Measurements from ENCODE around the gene NEDD8.

The NEDD8 gene

DNA sequence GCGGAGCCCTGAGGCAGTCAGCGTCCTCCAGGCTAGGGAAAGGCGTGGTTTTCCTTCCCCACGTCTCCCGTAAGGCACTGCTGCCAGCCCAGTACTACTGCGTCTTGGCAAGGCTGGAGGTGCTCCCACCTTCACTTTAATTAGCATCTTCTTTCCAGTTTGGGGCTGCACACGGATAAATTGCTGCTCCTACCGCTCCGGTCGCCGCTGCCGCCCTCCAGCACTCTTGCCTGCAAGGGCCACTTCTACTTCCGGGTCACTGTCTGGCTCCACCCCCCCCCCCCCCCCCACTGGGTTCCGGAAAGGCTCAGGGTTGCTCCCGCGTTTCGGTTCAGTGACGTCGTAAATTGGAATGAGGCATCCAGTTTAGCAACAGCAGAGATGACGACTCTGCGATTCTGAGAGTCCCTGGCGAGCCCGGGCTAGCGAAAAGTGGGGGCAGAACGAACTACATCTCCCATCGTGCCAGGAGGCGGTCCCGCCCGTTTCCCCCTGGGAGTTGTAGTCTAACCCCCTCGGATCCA, at the start of gene NEDD8:
TSS of gene NEDD8 (minus strand) at position 247 of the 524 bp plus-strand sequence. CDS start at position 147, 100 bp downstream.
- Histone ChIP-seq H3K27me3 (ENCODE audit: control insufficient read depth in 1 of 2, insufficient read depth in 2 of 2, low read length in 2 of 2) (no peaks in the 10 kb centered on the region), H3K4me1 (ENCODE audit: insufficient read depth, low read length) (peaks cover 21% of the 10 kb centered on the region), H3K9me3 (ENCODE audit: low read length) (no peaks in the 10 kb centered on the region), H3K36me3 (ENCODE audit: insufficient read depth, low read length) (peaks cover 30% of the 10 kb centered on the region), H3K4me3 (ENCODE audit: low read depth in 1 of 2, low read length in 2 of 2) (peak within 1 kb of the TSS; percentile 63 to 81), H3K27ac (ENCODE audit: low read depth, low read length) (peak within 1 kb of the TSS; percentile 87), H3K9ac (ENCODE audit: low read length) (peak within 1 kb of the TSS; percentile 57)

DNA sequence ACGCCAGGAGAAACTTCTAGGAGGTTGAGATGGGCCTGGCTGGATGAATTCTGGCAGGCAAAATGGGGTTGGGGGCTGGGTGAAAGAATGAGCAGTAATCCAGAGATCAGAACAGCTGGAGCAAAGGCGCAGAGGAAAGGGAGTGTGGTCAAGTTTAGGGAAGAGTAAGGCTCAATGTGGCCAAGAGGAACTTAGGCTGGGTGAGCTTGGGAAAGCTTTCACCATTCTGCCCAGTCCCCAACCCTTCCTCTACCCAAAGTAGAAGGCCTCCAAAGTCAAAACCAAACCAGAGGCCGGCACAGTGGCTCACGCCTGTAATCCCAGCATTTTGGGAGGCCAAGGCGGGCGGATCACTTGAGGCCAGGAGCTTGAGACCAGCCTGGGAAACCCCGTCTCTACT, 49.5 kb upstream of the NEDD8 start:
- H3K27ac ChIP-seq (ENCODE audit: low read depth, low read length): no peak overlapping the region

DNA sequence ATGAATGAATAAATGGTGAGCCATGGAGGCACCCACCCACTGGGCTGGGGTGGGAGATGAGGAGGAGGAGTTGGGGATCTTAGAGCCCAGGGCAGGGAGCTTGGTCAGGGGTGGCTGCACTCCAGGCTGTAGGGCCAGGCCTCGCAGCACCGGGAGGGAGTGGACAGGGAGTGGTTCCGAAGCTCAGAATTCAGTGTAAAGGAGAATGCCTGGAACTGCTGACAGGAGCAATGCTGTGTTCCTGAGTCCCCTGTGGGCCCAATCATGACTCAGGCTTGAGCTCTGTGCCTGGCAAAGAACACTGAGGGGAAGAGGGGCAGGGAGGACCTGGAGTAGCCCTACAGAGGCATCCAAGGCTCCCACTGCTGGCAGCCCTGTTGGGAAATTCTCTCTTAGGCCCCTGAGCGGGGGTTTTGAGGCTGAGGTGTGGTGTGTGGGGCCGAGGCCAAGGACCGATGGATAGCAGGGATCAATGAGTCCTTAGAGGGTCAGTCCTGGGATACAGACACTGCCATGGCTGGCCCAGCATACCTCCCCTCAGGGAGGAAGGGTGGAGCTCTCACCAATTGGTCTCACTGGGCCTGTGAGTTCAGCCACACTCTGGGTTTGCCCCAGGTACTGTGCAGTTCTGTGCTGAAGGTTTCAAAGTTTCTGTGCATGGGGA, 48.8 kb upstream of the NEDD8 start:
- Histone ChIP-seq H3K9ac (ENCODE audit: low read length) (no peak overlapping the region), H3K4me1 (ENCODE audit: insufficient read depth, low read length) (no peaks in the 10 kb centered on the region), H3K27ac (ENCODE audit: low read depth, low read length) (no peak overlapping the region), H3K27me3 (ENCODE audit: control insufficient read depth in 1 of 2, insufficient read depth in 2 of 2, low read length in 2 of 2) (no peaks in the 10 kb centered on the region), H3K9me3 (ENCODE audit: low read length) (no peaks in the 10 kb centered on the region), H3K36me3 (ENCODE audit: insufficient read depth, low read length) (no peaks in the 10 kb centered on the region), H3K4me3 (ENCODE audit: low read depth in 1 of 2, low read length in 2 of 2) (no peak overlapping the region)

More for the DNA sequence above, 49.5 kb upstream of the NEDD8 start:
- Histone ChIP-seq H3K9ac (ENCODE audit: low read length) (no peak overlapping the region), H3K36me3 (ENCODE audit: insufficient read depth, low read length) (no peaks in the 10 kb centered on the region), H3K9me3 (ENCODE audit: low read length) (no peaks in the 10 kb centered on the region), H3K27me3 (ENCODE audit: control insufficient read depth in 1 of 2, insufficient read depth in 2 of 2, low read length in 2 of 2) (no peaks in the 10 kb centered on the region), H3K4me3 (ENCODE audit: low read depth in 1 of 2, low read length in 2 of 2) (no peak overlapping the region), H3K4me1 (ENCODE audit: insufficient read depth, low read length) (no peaks in the 10 kb centered on the region)

DNA sequence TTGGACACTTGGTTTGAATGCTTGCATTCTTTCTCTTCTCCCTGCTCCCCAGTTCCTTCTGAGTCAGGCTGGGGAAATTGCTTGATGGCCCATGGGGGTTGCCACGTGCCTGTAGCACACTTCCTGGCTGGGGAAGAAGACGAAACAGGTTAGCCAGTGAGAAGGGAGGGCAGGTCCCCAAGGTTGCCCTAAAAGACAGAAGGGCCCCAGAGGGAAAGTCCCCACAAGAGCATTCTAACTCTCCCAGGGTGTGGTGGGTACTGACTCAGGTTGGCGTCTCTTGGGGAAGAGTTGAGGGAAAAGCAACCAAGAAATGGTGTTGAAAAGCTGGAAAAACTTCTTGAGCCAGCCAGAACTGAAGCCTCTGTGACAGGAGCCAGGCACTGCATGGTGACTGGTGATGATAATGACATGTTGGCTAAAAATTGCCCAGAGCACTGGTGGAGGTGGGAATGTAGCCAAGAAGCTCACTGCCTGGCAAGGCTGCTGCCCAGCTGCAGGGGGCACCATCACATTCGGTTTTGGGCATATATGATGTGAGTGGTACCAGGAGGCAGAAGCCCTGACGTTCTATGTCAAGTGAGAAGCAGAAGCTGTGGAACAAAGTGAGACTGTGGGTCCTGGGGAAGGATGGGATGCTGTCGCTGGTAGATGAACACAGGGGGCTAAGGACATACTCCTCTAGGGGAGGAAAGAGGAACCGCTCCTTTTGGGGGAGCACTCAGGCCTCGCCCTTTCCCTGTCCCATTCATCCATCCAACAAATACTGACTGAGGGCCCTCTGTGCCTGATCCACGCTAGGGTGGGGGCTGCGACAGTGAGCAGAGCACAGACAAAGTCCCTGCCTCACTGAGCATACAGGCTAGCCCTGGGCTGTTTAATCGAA, 47.4 kb upstream of the NEDD8 start:
- Histone ChIP-seq H3K27me3 (ENCODE audit: control insufficient read depth in 1 of 2, insufficient read depth in 2 of 2, low read length in 2 of 2) (no peaks in the 10 kb centered on the region), H3K36me3 (ENCODE audit: insufficient read depth, low read length) (no peaks in the 10 kb centered on the region), H3K4me3 (ENCODE audit: low read depth in 1 of 2, low read length in 2 of 2) (no peak overlapping the region), H3K4me1 (ENCODE audit: insufficient read depth, low read length) (no peaks in the 10 kb centered on the region), H3K27ac (ENCODE audit: low read depth, low read length) (no peak overlapping the region), H3K9me3 (ENCODE audit: low read length) (no peaks in the 10 kb centered on the region), H3K9ac (ENCODE audit: low read length) (no peak overlapping the region)

DNA sequence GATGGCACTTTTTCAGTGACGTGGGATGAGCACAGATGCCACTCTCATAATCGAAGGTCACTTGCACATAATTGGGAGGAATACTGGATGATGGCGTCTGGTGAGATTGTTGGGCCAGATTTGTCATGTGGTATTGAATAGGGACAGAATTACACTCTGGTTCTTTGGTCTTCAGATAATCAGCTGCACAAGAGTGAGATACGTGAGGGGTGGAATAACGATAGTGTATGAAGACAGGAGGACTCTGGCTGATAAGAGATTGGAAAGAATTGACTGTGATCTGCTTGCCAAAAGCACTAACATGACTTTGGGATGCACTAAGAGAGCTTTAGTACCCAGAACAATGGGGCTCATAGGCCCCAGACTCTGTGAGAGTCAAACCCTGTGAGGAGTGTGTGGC, 46.3 kb upstream of the NEDD8 start:
- Histone ChIP-seq H3K4me1 (ENCODE audit: insufficient read depth, low read length) (no peaks in the 10 kb centered on the region), H3K9ac (ENCODE audit: low read length) (no peak overlapping the region), H3K27ac (ENCODE audit: low read depth, low read length) (no peak overlapping the region)

DNA sequence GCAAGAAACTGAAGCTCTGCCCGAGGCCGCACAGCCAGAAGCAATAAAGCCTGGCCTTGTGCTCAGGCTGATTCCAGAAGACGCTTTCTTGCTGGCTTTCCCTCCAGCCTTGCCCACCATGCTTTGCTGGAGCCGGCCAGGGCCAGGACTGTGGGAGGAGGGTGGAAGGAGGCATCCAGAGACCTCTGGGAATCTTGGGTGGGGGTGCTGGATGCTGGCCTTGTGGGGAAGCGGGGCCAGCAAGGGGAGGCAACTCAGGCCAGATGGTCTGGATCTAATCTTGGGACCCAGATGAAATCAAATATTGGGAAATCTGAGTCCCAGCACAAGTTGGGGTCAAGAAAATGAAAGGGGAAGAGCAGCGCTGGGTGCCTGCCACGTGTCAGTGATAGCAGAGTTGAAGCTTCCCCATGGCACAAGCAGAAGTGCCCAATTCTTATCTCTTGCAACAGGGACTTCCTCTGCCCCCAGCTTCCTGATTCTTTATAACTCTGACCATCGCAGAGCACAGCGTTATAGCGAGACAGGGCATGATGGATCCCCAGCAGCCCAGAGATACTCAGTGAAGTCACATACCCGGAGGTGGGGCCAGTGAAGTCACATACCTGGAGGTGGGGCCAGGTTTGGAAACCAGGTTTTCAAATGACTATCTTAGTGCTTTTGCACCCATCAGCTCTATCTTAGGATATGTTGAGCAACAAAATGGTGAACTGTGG, 45.6 kb upstream of the NEDD8 start:
- H3K36me3 ChIP-seq (ENCODE audit: insufficient read depth, low read length): no peaks in the 10 kb centered on the region
- H3K4me3 ChIP-seq (ENCODE audit: low read depth in 1 of 2, low read length in 2 of 2): no peak overlapping the region
- no peaks in the 10 kb centered on the region for H3K27me3 ChIP-seq (ENCODE audit: control insufficient read depth in 1 of 2, insufficient read depth in 2 of 2, low read length in 2 of 2)
- no peaks in the 10 kb centered on the region for H3K4me1 ChIP-seq (ENCODE audit: insufficient read depth, low read length)
- no peak overlapping the region for H3K9ac ChIP-seq (ENCODE audit: low read length)
- H3K27ac ChIP-seq (ENCODE audit: low read depth, low read length): no peak overlapping the region
- H3K9me3 ChIP-seq (ENCODE audit: low read length): no peaks in the 10 kb centered on the region

More for the DNA sequence above, 46.3 kb upstream of the NEDD8 start:
- H3K4me3 ChIP-seq (ENCODE audit: low read depth in 1 of 2, low read length in 2 of 2): no peak overlapping the region
- H3K36me3 ChIP-seq (ENCODE audit: insufficient read depth, low read length): no peaks in the 10 kb centered on the region
- H3K27me3 ChIP-seq (ENCODE audit: control insufficient read depth in 1 of 2, insufficient read depth in 2 of 2, low read length in 2 of 2): no peaks in the 10 kb centered on the region
- H3K9me3 ChIP-seq (ENCODE audit: low read length): no peaks in the 10 kb centered on the region

DNA sequence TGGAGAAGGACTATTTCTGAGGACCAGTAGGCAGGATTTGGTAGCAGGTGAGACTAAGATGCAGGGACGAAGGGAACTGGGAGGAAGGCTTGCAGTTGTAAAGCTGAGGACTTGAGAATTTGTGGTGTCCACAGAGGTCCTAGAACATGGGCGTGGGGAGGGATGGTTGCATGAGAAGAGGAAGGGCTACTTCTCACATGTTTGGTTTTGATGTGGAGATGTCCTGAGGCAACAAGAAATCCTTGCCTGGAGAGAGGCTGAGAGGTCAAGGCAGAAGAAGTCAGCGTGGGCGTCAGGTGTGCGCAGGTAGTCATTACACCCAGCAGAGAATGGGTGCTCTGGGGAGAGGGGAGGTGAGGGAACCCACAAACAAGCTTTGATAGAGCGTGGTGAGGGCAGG, 44.9 kb upstream of the NEDD8 start:
- Histone ChIP-seq H3K27ac (ENCODE audit: low read depth, low read length) (no peak overlapping the region), H3K4me1 (ENCODE audit: insufficient read depth, low read length) (peaks cover under 1% of the 10 kb centered on the region)

DNA sequence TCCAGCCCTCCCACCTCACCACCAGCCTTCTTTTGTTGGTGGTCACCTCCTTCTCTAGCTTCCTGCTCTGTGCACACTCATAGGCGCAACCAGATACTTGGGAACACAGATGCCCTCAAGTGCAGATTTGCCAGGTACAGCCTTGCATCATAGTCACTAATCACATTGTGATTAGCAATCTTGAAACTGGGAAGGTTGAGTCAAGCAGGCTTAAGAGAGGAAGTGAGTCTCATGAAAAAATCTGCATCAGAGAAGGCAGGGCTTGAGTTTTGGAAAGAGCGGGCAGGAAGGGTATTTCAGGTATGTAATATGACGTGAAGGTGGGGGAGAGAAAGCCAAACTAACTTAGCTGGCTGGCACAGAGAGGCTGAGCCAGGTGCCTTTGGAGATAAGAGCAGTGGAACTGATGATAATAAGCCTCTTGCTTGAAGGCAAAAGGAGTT, 42.0 kb upstream of the NEDD8 start:
- no peaks in the 10 kb centered on the region for H3K9me3 ChIP-seq (ENCODE audit: low read length)
- no peak overlapping the region for H3K27ac ChIP-seq (ENCODE audit: low read depth, low read length)
- no peak overlapping the region for H3K9ac ChIP-seq (ENCODE audit: low read length)
- no peak overlapping the region for H3K4me3 ChIP-seq (ENCODE audit: low read depth in 1 of 2, low read length in 2 of 2)
- peaks cover 9% of the 10 kb centered on the region for H3K4me1 ChIP-seq (ENCODE audit: insufficient read depth, low read length)
- no peaks in the 10 kb centered on the region for H3K27me3 ChIP-seq (ENCODE audit: control insufficient read depth in 1 of 2, insufficient read depth in 2 of 2, low read length in 2 of 2)
- H3K36me3 ChIP-seq (ENCODE audit: insufficient read depth, low read length): peaks cover 3% of the 10 kb centered on the region

More for the DNA sequence above, 44.9 kb upstream of the NEDD8 start:
- H3K4me3 ChIP-seq (ENCODE audit: low read depth in 1 of 2, low read length in 2 of 2): no peak overlapping the region
- H3K36me3 ChIP-seq (ENCODE audit: insufficient read depth, low read length): no peaks in the 10 kb centered on the region
- H3K9me3 ChIP-seq (ENCODE audit: low read length): no peaks in the 10 kb centered on the region
- H3K9ac ChIP-seq (ENCODE audit: low read length): no peak overlapping the region
- H3K27me3 ChIP-seq (ENCODE audit: control insufficient read depth in 1 of 2, insufficient read depth in 2 of 2, low read length in 2 of 2): no peaks in the 10 kb centered on the region

DNA sequence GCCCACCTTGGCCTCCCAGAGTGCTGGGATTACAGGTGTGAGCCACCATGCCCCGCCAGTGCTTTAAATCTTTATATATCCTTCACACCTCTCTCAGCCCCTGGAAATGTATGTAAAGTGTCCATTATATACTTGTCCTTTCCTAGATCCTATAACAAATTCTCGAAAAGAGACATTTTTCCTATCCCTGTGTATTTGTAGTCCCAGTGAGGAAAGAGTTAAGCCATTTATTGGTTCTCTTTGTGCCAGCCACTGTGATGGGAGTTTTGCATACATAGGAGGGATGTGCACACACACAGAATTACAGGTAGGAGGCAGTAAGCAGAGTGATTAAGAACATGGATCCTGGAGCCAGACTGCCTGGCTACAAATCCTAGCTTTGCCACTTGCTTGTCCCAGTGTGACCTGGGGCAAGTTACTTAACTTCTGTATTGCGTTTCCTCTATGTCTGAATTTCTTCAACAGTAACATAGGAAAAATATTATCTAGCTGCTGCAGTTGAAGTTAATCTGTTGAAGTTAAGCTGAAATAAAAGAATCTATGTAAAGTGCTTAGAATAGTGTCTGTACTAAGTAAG, 41.3 kb upstream of the NEDD8 start:
- H3K9ac ChIP-seq (ENCODE audit: low read length): no peak overlapping the region
- H3K9me3 ChIP-seq (ENCODE audit: low read length): no peaks in the 10 kb centered on the region
- H3K36me3 ChIP-seq (ENCODE audit: insufficient read depth, low read length): peaks cover 3% of the 10 kb centered on the region
- H3K27me3 ChIP-seq (ENCODE audit: control insufficient read depth in 1 of 2, insufficient read depth in 2 of 2, low read length in 2 of 2): no peaks in the 10 kb centered on the region
- H3K27ac ChIP-seq (ENCODE audit: low read depth, low read length): no peak overlapping the region
- H3K4me1 ChIP-seq (ENCODE audit: insufficient read depth, low read length): peaks cover 9% of the 10 kb centered on the region
- no peak overlapping the region for H3K4me3 ChIP-seq (ENCODE audit: low read depth in 1 of 2, low read length in 2 of 2)

DNA sequence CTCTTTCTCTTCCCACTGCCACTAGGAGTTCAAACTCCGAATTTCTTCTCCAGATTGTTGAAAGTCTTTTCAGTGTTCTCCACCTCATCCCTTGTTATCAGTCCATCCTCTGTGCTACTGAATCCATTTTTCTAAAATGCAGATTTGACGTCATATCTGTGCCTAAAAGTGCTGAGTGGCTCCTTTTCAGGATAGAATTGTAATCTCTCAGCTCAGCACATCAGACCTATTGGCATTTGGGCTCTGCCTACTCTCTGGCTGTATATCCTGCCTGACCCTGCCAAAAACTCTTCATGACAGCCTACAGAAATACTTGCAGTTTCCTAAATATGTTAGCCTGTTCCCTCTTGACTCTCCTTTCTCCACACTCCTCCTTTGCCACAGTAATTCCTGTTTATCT, 40.3 kb upstream of the NEDD8 start:
- Histone ChIP-seq H3K27me3 (ENCODE audit: control insufficient read depth in 1 of 2, insufficient read depth in 2 of 2, low read length in 2 of 2) (no peaks in the 10 kb centered on the region), H3K36me3 (ENCODE audit: insufficient read depth, low read length) (peaks cover 3% of the 10 kb centered on the region), H3K4me3 (ENCODE audit: low read depth in 1 of 2, low read length in 2 of 2) (no peak overlapping the region), H3K9me3 (ENCODE audit: low read length) (no peaks in the 10 kb centered on the region), H3K4me1 (ENCODE audit: insufficient read depth, low read length) (peaks cover 9% of the 10 kb centered on the region), H3K27ac (ENCODE audit: low read depth, low read length) (no peak overlapping the region), H3K9ac (ENCODE audit: low read length) (no peak overlapping the region)

DNA sequence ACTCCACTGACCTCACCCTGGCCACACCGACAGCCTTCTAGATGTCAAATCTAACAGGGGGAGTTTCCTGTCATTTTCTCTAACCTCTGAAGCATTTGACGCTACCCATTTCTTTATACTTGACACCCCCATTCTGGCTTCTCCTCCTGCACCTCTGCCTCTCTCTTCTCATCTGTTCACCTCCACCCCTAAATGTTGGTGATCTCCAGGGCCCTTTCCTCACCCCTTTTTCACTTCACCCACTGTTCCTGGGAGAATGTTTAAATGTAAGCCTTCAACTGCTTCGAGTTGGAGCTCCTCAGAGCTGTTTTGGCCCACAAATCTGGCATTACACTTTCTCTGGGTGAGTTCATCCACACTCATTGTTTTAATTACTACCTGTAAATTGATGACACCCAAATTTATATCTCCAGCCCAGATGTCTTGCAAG, 39.7 kb upstream of the NEDD8 start:
- Histone ChIP-seq H3K27me3 (ENCODE audit: control insufficient read depth in 1 of 2, insufficient read depth in 2 of 2, low read length in 2 of 2) (no peaks in the 10 kb centered on the region), H3K9me3 (ENCODE audit: low read length) (no peaks in the 10 kb centered on the region), H3K36me3 (ENCODE audit: insufficient read depth, low read length) (peaks cover 3% of the 10 kb centered on the region), H3K9ac (ENCODE audit: low read length) (peak overlapping the region; percentile 90), H3K27ac (ENCODE audit: low read depth, low read length) (peak overlapping the region; percentile 99), H3K4me1 (ENCODE audit: insufficient read depth, low read length) (peaks cover 9% of the 10 kb centered on the region), H3K4me3 (ENCODE audit: low read depth in 1 of 2, low read length in 2 of 2) (peak overlapping the region; percentile 88)

Measured in muscle layer of colon (tissue), 2 donors.